ENCODE measurements around the gene SLC1A6. TPM values are rescaled to one million over a fixed set of nuclear protein-coding genes. Genes with fewer than 3 reads are reported as not detected.
"Not testable (repeated sequence)": the region's sequence is repeated elsewhere in the genome, so short reads cannot be mapped to it uniquely, and the experiment has no call there.

The SLC1A6 gene
- under 0.01 TPM in 1 of 2 replicates, not detected in the other for total RNA-seq (2012; rRNA removed)

- Histone ChIP-seq H3K4me2 (ENCODE audit: low read length) (no peak within 1 kb of the TSS), H3K9ac (ENCODE audit: low read depth, low read length) (no peak within 1 kb of the TSS), H3K9me3 (replicated peaks; ENCODE audit: low read length) (no peaks in the 10 kb centered on the region), H3K36me3 (ENCODE audit: insufficient read depth, low read length) (no peaks in the 10 kb centered on the region), H3K4me1 (ENCODE audit: control insufficient read depth, insufficient read depth, low read length) (no peaks in the 10 kb centered on the region), H3K27me3 (ENCODE audit: control insufficient read depth, insufficient read depth, low read length) (peaks cover 16% of the 10 kb centered on the region), H3K4me3 (ENCODE audit: low read length) (no peak within 1 kb of the TSS)
Observed at GRCh38 chr19:14979476-14980255, at the start of gene SLC1A6. SLC1A6 (minus strand) TSS chr19:14979864; CDS start chr19:14972910, 6,954 bp downstream.

DNA sequence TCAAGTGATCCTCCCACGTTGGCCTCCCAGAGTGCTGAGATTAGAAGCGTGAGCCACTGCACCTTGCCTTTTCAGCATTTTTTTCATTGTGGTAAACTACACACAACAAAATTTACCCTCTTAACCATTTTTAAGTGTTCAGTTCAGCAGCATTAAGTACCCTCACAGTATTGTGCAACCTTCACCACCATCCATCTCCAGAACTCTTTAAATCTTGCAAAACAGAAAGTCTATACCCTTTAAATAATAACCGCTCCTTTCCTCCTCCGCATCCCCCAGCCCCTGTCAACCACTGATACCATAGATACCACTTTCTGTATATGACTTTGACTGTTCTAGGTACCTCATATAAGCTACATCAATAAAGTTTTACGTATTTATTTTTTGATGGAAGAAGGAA, 48.8 kb upstream of the SLC1A6 start:
- Histone ChIP-seq H3K4me2 (ENCODE audit: low read length) (no peak overlapping the region), H3K9me3 (replicated peaks; ENCODE audit: low read length) (no peaks in the 10 kb centered on the region), H3K4me1 (ENCODE audit: control insufficient read depth, insufficient read depth, low read length) (no peaks in the 10 kb centered on the region), H3K36me3 (ENCODE audit: insufficient read depth, low read length) (no peaks in the 10 kb centered on the region), H3K4me3 (ENCODE audit: low read length) (no peak overlapping the region), H3K9ac (ENCODE audit: low read depth, low read length) (no peak overlapping the region), H3K27me3 (ENCODE audit: control insufficient read depth, insufficient read depth, low read length) (no peaks in the 10 kb centered on the region)

DNA sequence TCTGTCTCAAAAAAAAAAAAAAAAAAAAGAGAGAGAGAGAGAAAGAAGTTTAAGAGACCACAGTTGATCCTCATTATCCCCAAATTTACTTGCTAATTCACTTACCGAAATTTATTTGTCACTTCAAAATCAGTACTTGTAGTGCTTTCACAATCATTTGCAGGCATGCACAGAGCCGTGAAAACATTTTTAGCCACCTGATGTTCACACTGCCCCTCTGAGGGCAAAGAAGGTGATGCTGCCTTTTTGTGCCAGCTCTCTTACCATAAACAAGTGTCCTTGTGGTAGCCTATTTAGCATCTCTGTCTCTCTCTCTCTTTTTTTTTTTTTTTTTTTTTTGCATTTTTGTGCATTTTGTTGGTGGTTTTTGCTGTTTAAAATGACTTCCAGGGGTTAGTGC, 45.6 kb upstream of the SLC1A6 start:
- Histone ChIP-seq H3K9me3 (replicated peaks; ENCODE audit: low read length) (no peaks in the 10 kb centered on the region), H3K27me3 (ENCODE audit: control insufficient read depth, insufficient read depth, low read length) (no peaks in the 10 kb centered on the region), H3K9ac (ENCODE audit: low read depth, low read length) (no peak overlapping the region), H3K4me1 (ENCODE audit: control insufficient read depth, insufficient read depth, low read length) (no peaks in the 10 kb centered on the region), H3K36me3 (ENCODE audit: insufficient read depth, low read length) (no peaks in the 10 kb centered on the region), H3K4me2 (ENCODE audit: low read length) (no peak overlapping the region), H3K4me3 (ENCODE audit: low read length) (no peak overlapping the region)

DNA sequence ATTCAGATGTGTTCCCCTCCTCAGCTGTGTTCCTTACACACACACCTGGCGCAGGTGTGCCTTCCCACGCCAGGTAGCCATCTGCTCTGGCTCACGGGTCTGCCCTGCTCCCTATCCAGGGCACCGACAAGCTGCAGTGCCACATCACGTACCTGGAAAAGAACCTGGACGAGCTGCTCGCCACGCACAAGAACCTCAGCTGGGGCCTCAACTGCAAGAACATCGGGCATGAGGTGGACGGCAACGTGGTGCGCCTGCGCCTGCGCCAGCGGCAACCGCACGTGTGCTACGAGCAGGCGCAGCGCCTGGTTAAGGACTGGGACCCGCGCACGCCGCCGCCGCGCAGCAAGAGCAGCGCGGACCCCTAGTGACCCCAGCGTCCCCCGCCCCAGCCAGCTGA, 43.1 kb upstream of the SLC1A6 start:
- Histone ChIP-seq H3K27me3 (ENCODE audit: control insufficient read depth, insufficient read depth, low read length) (no peaks in the 10 kb centered on the region), H3K36me3 (ENCODE audit: insufficient read depth, low read length) (no peaks in the 10 kb centered on the region), H3K4me2 (ENCODE audit: low read length) (no peak overlapping the region), H3K9ac (ENCODE audit: low read depth, low read length) (no peak overlapping the region), H3K4me3 (ENCODE audit: low read length) (no peak overlapping the region), H3K9me3 (replicated peaks; ENCODE audit: low read length) (no peaks in the 10 kb centered on the region), H3K4me1 (ENCODE audit: control insufficient read depth, insufficient read depth, low read length) (no peaks in the 10 kb centered on the region)

- Histone ChIP-seq H3K4me2 (ENCODE audit: low read length) (no peak overlapping the region), H3K9me3 (replicated peaks; ENCODE audit: low read length) (no peaks in the 10 kb centered on the region), H3K27me3 (ENCODE audit: control insufficient read depth, insufficient read depth, low read length) (no peaks in the 10 kb centered on the region), H3K4me1 (ENCODE audit: control insufficient read depth, insufficient read depth, low read length) (no peaks in the 10 kb centered on the region), H3K36me3 (ENCODE audit: insufficient read depth, low read length) (no peaks in the 10 kb centered on the region), H3K4me3 (ENCODE audit: low read length) (no peak overlapping the region), H3K9ac (ENCODE audit: low read depth, low read length) (no peak overlapping the region)
Observed at GRCh38 chr19:15021286-15022007, 41.8 kb upstream of the SLC1A6 start.

GRCh38 chr19:15018836-15019235, 39.2 kb upstream of the SLC1A6 start:
- H3K27me3 ChIP-seq (ENCODE audit: control insufficient read depth, insufficient read depth, low read length); H3K9ac ChIP-seq (ENCODE audit: low read depth, low read length); H3K4me2 ChIP-seq (ENCODE audit: low read length); H3K9me3 ChIP-seq (replicated peaks; ENCODE audit: low read length); H3K4me1 ChIP-seq (ENCODE audit: control insufficient read depth, insufficient read depth, low read length); H3K4me3 ChIP-seq (ENCODE audit: low read length); H3K36me3 ChIP-seq (ENCODE audit: insufficient read depth, low read length): not testable (repeated sequence)

- no peaks in the 10 kb centered on the region for H3K4me1 ChIP-seq (ENCODE audit: control insufficient read depth, insufficient read depth, low read length)
- no peaks in the 10 kb centered on the region for H3K9me3 ChIP-seq (replicated peaks; ENCODE audit: low read length)
- no peaks in the 10 kb centered on the region for H3K36me3 ChIP-seq (ENCODE audit: insufficient read depth, low read length)
- H3K4me2 ChIP-seq (ENCODE audit: low read length): no peak overlapping the region
- no peaks in the 10 kb centered on the region for H3K27me3 ChIP-seq (ENCODE audit: control insufficient read depth, insufficient read depth, low read length)
- H3K9ac ChIP-seq (ENCODE audit: low read depth, low read length): no peak overlapping the region
- H3K4me3 ChIP-seq (ENCODE audit: low read length): no peak overlapping the region
Observed at GRCh38 chr19:15015946-15016542, 36.4 kb upstream of the SLC1A6 start.

DNA sequence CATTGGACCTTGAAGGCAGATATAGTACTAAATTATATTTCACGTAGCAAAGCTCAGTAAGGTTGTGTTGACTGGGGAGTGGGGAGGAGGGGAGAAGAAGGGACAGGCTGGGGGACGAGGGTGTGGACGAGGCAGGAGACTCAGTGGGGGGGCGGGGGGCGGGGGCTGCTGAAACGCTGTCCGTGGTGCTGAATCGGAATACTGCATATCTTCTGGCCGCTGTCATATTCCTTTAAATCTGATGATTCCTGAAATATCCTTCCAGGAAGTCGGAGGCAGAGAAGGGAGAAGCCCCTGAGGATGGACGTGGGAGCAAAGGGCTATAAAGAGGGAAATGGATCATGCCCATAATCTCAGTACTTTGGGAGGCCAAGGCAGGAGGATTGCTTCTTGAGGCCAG, 34.9 kb upstream of the SLC1A6 start:
- Histone ChIP-seq H3K4me3 (ENCODE audit: low read length) (no peak overlapping the region), H3K9ac (ENCODE audit: low read depth, low read length) (no peak overlapping the region), H3K9me3 (replicated peaks; ENCODE audit: low read length) (no peaks in the 10 kb centered on the region), H3K36me3 (ENCODE audit: insufficient read depth, low read length) (no peaks in the 10 kb centered on the region), H3K27me3 (ENCODE audit: control insufficient read depth, insufficient read depth, low read length) (no peaks in the 10 kb centered on the region), H3K4me1 (ENCODE audit: control insufficient read depth, insufficient read depth, low read length) (no peaks in the 10 kb centered on the region), H3K4me2 (ENCODE audit: low read length) (no peak overlapping the region)

- peaks cover 3% of the 10 kb centered on the region for H3K9me3 ChIP-seq (replicated peaks; ENCODE audit: low read length)
- H3K9ac ChIP-seq (ENCODE audit: low read depth, low read length): no peak overlapping the region
- no peaks in the 10 kb centered on the region for H3K36me3 ChIP-seq (ENCODE audit: insufficient read depth, low read length)
- no peak overlapping the region for H3K4me2 ChIP-seq (ENCODE audit: low read length)
- H3K4me1 ChIP-seq (ENCODE audit: control insufficient read depth, insufficient read depth, low read length): no peaks in the 10 kb centered on the region
- no peaks in the 10 kb centered on the region for H3K27me3 ChIP-seq (ENCODE audit: control insufficient read depth, insufficient read depth, low read length)
- no peak overlapping the region for H3K4me3 ChIP-seq (ENCODE audit: low read length)
Observed at GRCh38 chr19:15010501-15011300, 31.0 kb upstream of the SLC1A6 start.

DNA sequence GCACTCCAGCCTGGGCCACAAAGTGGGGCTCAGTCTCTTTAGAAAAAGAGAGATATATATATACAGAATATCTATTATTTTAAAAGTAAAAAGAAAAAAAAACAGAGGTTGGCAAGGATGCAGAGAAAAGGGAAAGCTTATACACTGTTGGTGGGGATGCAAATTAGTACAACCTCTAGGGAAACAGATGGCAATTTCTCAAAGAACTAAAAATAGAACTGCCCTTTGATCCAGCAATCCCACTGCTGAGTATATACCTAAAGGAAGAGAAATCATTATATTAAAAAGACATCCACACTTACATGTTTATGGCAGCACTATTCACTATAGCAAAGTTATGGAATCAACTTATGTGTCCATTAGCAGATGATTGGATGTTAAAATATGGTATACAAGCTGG, 28.6 kb upstream of the SLC1A6 start:
- Histone ChIP-seq H3K4me3 (ENCODE audit: low read length) (no peak overlapping the region), H3K36me3 (ENCODE audit: insufficient read depth, low read length) (no peaks in the 10 kb centered on the region), H3K4me1 (ENCODE audit: control insufficient read depth, insufficient read depth, low read length) (no peaks in the 10 kb centered on the region), H3K27me3 (ENCODE audit: control insufficient read depth, insufficient read depth, low read length) (no peaks in the 10 kb centered on the region), H3K9me3 (replicated peaks; ENCODE audit: low read length) (peaks cover 3% of the 10 kb centered on the region), H3K4me2 (ENCODE audit: low read length) (no peak overlapping the region), H3K9ac (ENCODE audit: low read depth, low read length) (no peak overlapping the region)

DNA sequence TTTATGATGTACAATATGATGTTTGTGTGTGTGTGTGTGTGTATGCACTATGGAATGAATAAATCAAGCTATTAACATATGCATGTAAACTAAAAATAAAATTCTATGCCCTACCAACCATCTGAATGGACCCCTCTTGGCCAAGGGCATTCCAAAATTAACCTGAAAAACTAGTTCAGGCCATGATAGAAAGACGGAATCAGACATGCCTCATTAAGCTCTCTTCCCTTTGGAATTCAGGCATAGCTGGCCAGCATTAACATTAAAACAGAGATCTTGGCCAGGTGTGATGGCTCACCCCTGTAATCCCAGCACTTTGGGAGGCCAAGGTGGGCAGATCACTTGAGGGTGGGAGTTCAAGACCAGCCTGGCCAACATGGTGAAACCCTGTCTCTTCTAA, 18.3 kb upstream of the SLC1A6 start:
- Histone ChIP-seq H3K4me2 (ENCODE audit: low read length) (no peak overlapping the region), H3K4me1 (ENCODE audit: control insufficient read depth, insufficient read depth, low read length) (no peaks in the 10 kb centered on the region), H3K9ac (ENCODE audit: low read depth, low read length) (no peak overlapping the region), H3K36me3 (ENCODE audit: insufficient read depth, low read length) (no peaks in the 10 kb centered on the region), H3K27me3 (ENCODE audit: control insufficient read depth, insufficient read depth, low read length) (no peaks in the 10 kb centered on the region), H3K9me3 (replicated peaks; ENCODE audit: low read length) (no peaks in the 10 kb centered on the region), H3K4me3 (ENCODE audit: low read length) (no peak overlapping the region)
